GM12878 (cell line): ENCODE data around the gene TCF7L1. TPM values are rescaled to one million over a fixed set of nuclear protein-coding genes. Genes with fewer than 3 reads are reported as not detected.

ENCODE experiments used
- ATAC-seq: fragments of 200-7000 bp; cut with Tn5 transposase; 3 replicates; pipeline ENCODE4 v1.9.1; 2020; ENCODE audit warnings: mild to moderate bottlenecking, moderate library complexity
- BruUV-seq: library from RNA; stranded (reverse); fragments of 400-500 nt; replicated peaks from 2 replicates; lab custom pipeline; 2021; lab: Mats Ljungman, UMichigan
- CTCF ChIA-PET: fragments of 300-600 bp; sonication (Branson Sonifier 250); formaldehyde crosslinking; extraction: SDS; loops from one replicate; lab custom pipeline; 2021; ENCODE audit warnings: inconsistent platforms; lab: Yijun Ruan, JAX
- POLR2A ChIA-PET: fragments of 350-600 bp; formaldehyde crosslinking; extraction: SDS; loops from one replicate; lab custom pipeline; 2021; ENCODE audit warnings: inconsistent platforms; lab: Charles Lee
- RAD21 ChIA-PET: fragments of 300-600 bp; sonication (Branson Sonifier 250); formaldehyde crosslinking; loops from one replicate; lab custom pipeline; 2023; ENCODE audit warnings: antibody characterized with exemption; ENCODE audit not compliant: unreplicated experiment; lab: Charles Lee
- SMC1A ChIA-PET: fragments of 300-600 bp; sonication (Branson Sonifier 250); formaldehyde crosslinking; loops from one replicate; lab custom pipeline; 2023; ENCODE audit not compliant: unreplicated experiment, uncharacterized antibody; lab: Charles Lee
- DNase-seq: peaks from one replicate; pipeline ENCODE4 v3.0.0-alpha.2; 2011; ENCODE audit warnings: low read depth, low spot score
- FAIRE-seq: peaks from 3 replicates; lab custom pipeline; 2011; peaks lifted over from hg19 to GRCh38; lab: Jason Lieb, UNC
- H2AFZ ChIP-seq: 2 replicates; pipeline ENCODE4 v1.6.0; 2011; ENCODE audit warnings: low read depth, low read length, control low read depth; ENCODE audit not compliant: control insufficient read depth
- H3K27ac ChIP-seq: 2 replicates; pipeline ENCODE4 v1.5.1; 2011; ENCODE audit warnings: control low read depth; ENCODE audit not compliant: control insufficient read depth, insufficient read depth
- H3K27me3 ChIP-seq, 2 experiments: replicated peaks in 1 of 2; 2 replicates each; pipeline versions ENCODE4 v1.6.0 to v1.6.1; 2011; ENCODE audit warnings: low read length in 1 of 2; ENCODE audit not compliant: control insufficient read depth in 2 of 2, insufficient read depth in 2 of 2
- H3K36me3 ChIP-seq, 2 experiments: 2 replicates each; pipeline ENCODE4 v1.5.1; 2011; ENCODE audit warnings: low read length in 1 of 2; ENCODE audit not compliant: control insufficient read depth in 2 of 2, insufficient read depth in 2 of 2
- H3K4me1 ChIP-seq: 2 replicates; pipeline ENCODE4 v1.6.1; 2011; ENCODE audit warnings: mild to moderate bottlenecking, low read length, moderate library complexity, mixed read lengths; ENCODE audit not compliant: control insufficient read depth, insufficient read depth
- H3K4me2 ChIP-seq: 2 replicates; pipeline ENCODE4 v1.6.0; 2011; ENCODE audit warnings: control low read depth; ENCODE audit not compliant: control insufficient read depth, insufficient read depth
- H3K4me3 ChIP-seq: fragments of 200-600 bp; sonication (generic); 2 replicates; pipeline ENCODE4 v1.5.1; 2016
- H3K79me2 ChIP-seq: 2 replicates; pipeline ENCODE4 v1.6.0; 2011; ENCODE audit warnings: low read length; ENCODE audit not compliant: control insufficient read depth, insufficient read depth
- H3K9ac ChIP-seq: 2 replicates; pipeline ENCODE4 v1.8.0; 2011; ENCODE audit warnings: low read length, control low read depth, mixed read lengths; ENCODE audit not compliant: control insufficient read depth, insufficient read depth
- H3K9me3 ChIP-seq: replicated peaks from 3 replicates; pipeline ENCODE4 v1.5.1; 2011; ENCODE audit warnings: mild to moderate bottlenecking, low read length; ENCODE audit not compliant: control insufficient read depth, insufficient read depth
- H4K20me1 ChIP-seq: 2 replicates; pipeline ENCODE4 v1.6.0; 2011; ENCODE audit not compliant: control insufficient read depth, insufficient read depth
- CBX5 ChIP-seq: sonication (generic); IDR thresholded peaks from 2 replicates; pipeline ENCODE4 v1.6.1; 2016; ENCODE audit warnings: low read depth, moderate library complexity, mild to moderate bottlenecking, inconsistent platforms
- EED ChIP-seq: sonication (generic); IDR thresholded peaks from 2 replicates; pipeline ENCODE4 v1.6.1; 2016; ENCODE audit warnings: antibody characterized with exemption, low read depth
- ESRRA ChIP-seq: IDR thresholded peaks from 2 replicates; pipeline ENCODE4 v1.6.1; 2012; ENCODE audit warnings: mild to moderate bottlenecking, low read length, improper control_type of control experiment
- ETV6 ChIP-seq, 2 experiments: fragments of 450-650 bp in 1 of 2; IDR thresholded peaks in 1 of 2; conservative IDR thresholded peaks in 1 of 2; 2 replicates each; pipeline ENCODE4 v1.6.1; 2014; ENCODE audit warnings: antibody characterized with exemption in 1 of 2, borderline replicate concordance in 1 of 2, low read depth in 1 of 2, mild to moderate bottlenecking in 1 of 2, moderate library complexity in 1 of 2
- FOXM1 ChIP-seq: IDR thresholded peaks from 2 replicates; pipeline ENCODE4 v1.6.1; 2012; ENCODE audit warnings: low read depth, mild to moderate bottlenecking, inconsistent platforms, low read length, moderate library complexity
- GABPA ChIP-seq: IDR thresholded peaks from 2 replicates; pipeline ENCODE4 v1.6.1; 2014; ENCODE audit warnings: antibody characterized with exemption, low read depth, mild to moderate bottlenecking, inconsistent platforms
- MEF2B ChIP-seq: fragments of 450-650 bp; IDR thresholded peaks from 2 replicates; pipeline ENCODE4 v1.6.1; 2018; ENCODE audit warnings: mild to moderate bottlenecking, moderate library complexity; ENCODE audit not compliant: partially characterized antibody, poor library complexity, severe bottlenecking
- NR2C2 ChIP-seq: IDR thresholded peaks from 2 replicates; pipeline ENCODE4 v1.6.1; 2011; ENCODE audit warnings: borderline replicate concordance, low read depth; ENCODE audit not compliant: control insufficient read depth, insufficient read length
- POLR2A ChIP-seq: IDR thresholded peaks from 2 replicates; pipeline ENCODE4 v1.6.1; 2011; ENCODE audit warnings: low read depth, mild to moderate bottlenecking, low read length
- POU2F2 ChIP-seq: IDR thresholded peaks from 3 replicates; pipeline ENCODE4 v1.6.1; 2011; ENCODE audit warnings: low read depth, mild to moderate bottlenecking, low read length, borderline replicate concordance
- SMAD5 ChIP-seq: IDR thresholded peaks from 2 replicates; pipeline ENCODE4 v1.6.1; 2016; ENCODE audit warnings: antibody characterized with exemption, low read depth
- SPI1 ChIP-seq: IDR thresholded peaks from 2 replicates; pipeline ENCODE4 v1.6.1; 2011; ENCODE audit warnings: low read depth, mild to moderate bottlenecking, low read length, moderate library complexity, borderline replicate concordance; ENCODE audit not compliant: insufficient read depth
- TCF3 ChIP-seq: IDR thresholded peaks from 2 replicates; pipeline ENCODE4 v1.6.1; 2012; ENCODE audit warnings: low read depth, mild to moderate bottlenecking, low read length, borderline replicate concordance; ENCODE audit not compliant: insufficient read depth
- WRNIP1 ChIP-seq: IDR thresholded peaks from 2 replicates; pipeline ENCODE4 v1.6.1; 2011; ENCODE audit warnings: low read depth, low read length, improper control_type of control experiment, borderline replicate concordance
- YY1 ChIP-seq: IDR thresholded peaks from 2 replicates; pipeline ENCODE4 v1.6.1; 2011; ENCODE audit warnings: low read depth, mild to moderate bottlenecking, low read length
- ZNF207 ChIP-seq: fragments of 450-650 bp; IDR thresholded peaks from 2 replicates; pipeline ENCODE4 v1.6.1; 2014; ENCODE audit warnings: antibody characterized with exemption, mild to moderate bottlenecking, borderline replicate concordance
- ZNF384 ChIP-seq: IDR thresholded peaks from 2 replicates; pipeline ENCODE4 v1.6.1; 2012; ENCODE audit warnings: low read depth, mild to moderate bottlenecking, low read length, improper control_type of control experiment, borderline replicate concordance
- WGBS: methylation state at CpG from one replicate; pipeline ENCODE4 v1.1.6; 2016; ENCODE audit warnings: low lambda C conversion rate; ENCODE audit not compliant: insufficient replicate concordance, insufficient coverage; ENCODE audit errors: missing lambda C conversion rate; 5-methylcytosine and 5-hydroxymethylcytosine counted together
- in situ Hi-C: fragments of 300-500 bp; cut with MboI; formaldehyde crosslinking; loops from 9 replicates; pipeline ENCODE4 v1.14.3; 2018; ENCODE audit warnings: mixed read lengths
- intact Hi-C: fragments of 100-400 bp; cut with micrococcal nuclease; formaldehyde crosslinking; loops from one replicate; pipeline ENCODE4 v1.14.2; 2022; ENCODE audit not compliant: unreplicated experiment
- polyA plus RNA-seq, 11 experiments: library from polyadenylated mRNA; depleted of rRNA in 4 of 11; unstranded in 6 of 11; stranded (reverse) in 5 of 11; fragments of >200 nt; fragmentation: Nextera tagmentation in 4 of 11; fragmentation: Illumina TruSeq in 1 of 11; extraction: Ambion mirVana in 4 of 11; extraction: Trizol in 1 of 11; gene quantifications; 1 replicate in 1 of 11; 2 replicates in 10 of 11; pipeline versions ENCODE4 v1.2.1 to v1.2.3, GENCODE V29; 2011 to 2016; ENCODE audit warnings: inconsistent platforms in 2 of 11, missing spikeins in 2 of 11, low read depth in 1 of 11
- total RNA-seq, 4 experiments: library from RNA; depleted of rRNA in 3 of 4; stranded (reverse); fragments of >200 nt in 3 of 4; fragmentation: Illumina TruSeq in 1 of 4; extraction: Trizol in 1 of 4; gene quantifications; 2 replicates each; pipeline versions ENCODE4 v1.2.1 to v1.2.3, GENCODE V29; 2013 to 2021
- TF ChIP-seq, protein P1 (sequence below): IDR thresholded peaks from 2 replicates; pipeline ENCODE4 v1.6.1; 2012; ENCODE audit warnings: low read depth, low read length, improper control_type of control experiment
- TF ChIP-seq, protein P2 (sequence below): IDR thresholded peaks from 2 replicates; pipeline ENCODE4 v1.6.1; 2011; ENCODE audit warnings: borderline replicate concordance, low read depth, mild to moderate bottlenecking, moderate library complexity, mixed read lengths, low read length; ENCODE audit not compliant: insufficient read depth; ENCODE audit errors: extremely low read length
- TF ChIP-seq, protein P3 (sequence below): fragments of 450-650 bp; IDR thresholded peaks from 2 replicates; pipeline ENCODE4 v1.6.1; 2017; ENCODE audit warnings: mild to moderate bottlenecking

TCF7L1 gene
- total and polyA plus RNA-seq, 10 of the 15 experiments (the other 5 are each of a cell fraction or from before 2014, with no cell fraction given): 0.03 to 0.11 (median 0.10) TPM; not detected in 7

DNA sequence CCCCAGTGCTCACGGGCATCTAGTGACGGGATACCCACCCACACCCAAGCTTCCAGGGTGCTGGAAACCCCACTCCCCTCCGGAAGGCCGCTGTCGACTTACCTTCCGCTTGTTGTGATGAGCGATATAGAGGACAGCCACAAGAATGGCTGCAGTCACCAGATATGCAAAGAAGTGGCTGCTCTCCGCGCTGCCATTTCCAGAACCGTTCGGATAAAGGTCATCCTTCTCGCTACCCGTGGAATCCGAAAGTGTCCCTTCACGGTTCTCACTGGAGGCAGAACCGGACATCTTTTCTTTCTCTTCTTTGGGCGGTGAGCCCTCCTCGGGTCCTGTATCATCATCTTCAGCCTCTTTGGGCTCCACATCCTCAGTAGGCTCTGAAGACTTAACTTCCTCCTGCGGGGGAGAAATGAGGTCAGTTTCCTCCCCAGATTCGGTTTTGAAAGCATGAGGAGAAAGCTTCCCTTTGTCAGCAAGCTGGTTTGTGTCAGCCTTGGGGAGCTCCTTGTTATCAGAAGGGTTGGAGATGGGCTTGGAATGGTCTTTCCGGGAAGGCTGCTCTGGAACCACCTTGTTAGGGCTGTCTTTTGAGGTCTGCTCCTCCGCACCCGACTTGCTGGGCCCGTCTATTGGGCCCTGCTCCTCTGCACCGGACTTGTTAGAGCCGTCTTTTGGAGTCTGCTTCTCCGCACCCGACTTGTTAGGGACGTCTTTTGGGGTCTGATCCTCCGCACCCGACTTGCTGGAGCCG is 193.4 kb downstream of the TCF7L1 start:
- in situ Hi-C loops: no loop called here
- peak overlapping the region; percentile 99 for H3K27ac ChIP-seq
- DNase-seq (no peak), ATAC-seq (peak; percentile 31), FAIRE-seq (no peak)
- peaks cover 16% of the 10 kb centered on the region for H3K4me1 ChIP-seq
- peaks cover 64% of the 10 kb centered on the region for H3K79me2 ChIP-seq
- H3K27me3 ChIP-seq: no peaks in the 10 kb centered on the region
- under 1% methylated on average over 32 of the region's 32 CpGs for WGBS
- H3K9ac ChIP-seq: peak overlapping the region; percentile 97
- CTCF ChIA-PET: interaction anchor here (1.2 to 2.7 kb wide), 4 partner anchors 27 to 93 kb away, joined by 3 to 17 read pairs (median 5); partner anchors contain the start of genes ELMOD3 and RETSAT
- SMC1A ChIA-PET: interaction anchor here (1.4 to 2.2 kb wide), 3 partner anchors 17 to 30 kb away, joined by 3 to 6 read pairs (median 5); no protein-coding TSS in a partner anchor
- H2AFZ ChIP-seq: peak overlapping the region; percentile 35; the same call in 1 of the 2 replicates
- no TSS peak for BruUV-seq
- intact Hi-C loops: loop anchor here (5.0 kb wide), 1 partner anchor 226 kb away; no protein-coding TSS in a partner anchor
- RAD21 ChIA-PET: interaction anchor here (0.8 to 2.4 kb wide), 9 partner anchors 12 to 382 kb away, joined by 3 to 6 read pairs (median 3); partner anchors contain the start of genes ELMOD3, RETSAT and RNF181
- peak overlapping the region; percentile 86 for H3K4me2 ChIP-seq
- POLR2A ChIA-PET: interaction anchor here (0.6 to 3.5 kb wide), 10 partner anchors 8 to 877 kb away, joined by 3 to 20 read pairs (median 6); partner anchors contain the start of genes ELMOD3, MAT2A and RETSAT
- no peaks in the 10 kb centered on the region for H3K9me3 ChIP-seq
- peaks cover 10 to 28% of the 10 kb centered on the region in 2 experiments for H3K36me3 ChIP-seq
- H3K4me3 ChIP-seq: peak overlapping the region; percentile 98
- H4K20me1 ChIP-seq: peaks cover 10% of the 10 kb centered on the region
- TF ChIP-seq EED: 0 out of 2 replicates have a peak, but pooled peaks have one; percentile 29
- TF ChIP-seq ESRRA: no peak
- TF ChIP-seq ZNF384: no peak
- TF ChIP-seq ETV6 (conservative IDR thresholded peaks at IDR 0.05 in 1 of 2, IDR thresholded peaks at IDR 0.05 in 1 of 2; ENCODE audit: borderline replicate concordance in 1 of 2, low read depth in 1 of 2): peak in 1 of 2 experiments; percentile 78; a peak in 2 of 4 replicates
- peak; percentile 52; the same call in 1 of the 2 replicates for TF ChIP-seq POLR2A
- no peak for TF ChIP-seq CBX5
- TF ChIP-seq, protein P1, sequence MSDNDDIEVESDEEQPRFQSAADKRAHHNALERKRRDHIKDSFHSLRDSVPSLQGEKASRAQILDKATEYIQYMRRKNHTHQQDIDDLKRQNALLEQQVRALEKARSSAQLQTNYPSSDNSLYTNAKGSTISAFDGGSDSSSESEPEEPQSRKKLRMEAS: no peak
- no peak for TF ChIP-seq FOXM1
- 0 out of 2 replicates have a peak, but pooled peaks have one; percentile 23 for TF ChIP-seq GABPA
- TF ChIP-seq, protein P2, sequence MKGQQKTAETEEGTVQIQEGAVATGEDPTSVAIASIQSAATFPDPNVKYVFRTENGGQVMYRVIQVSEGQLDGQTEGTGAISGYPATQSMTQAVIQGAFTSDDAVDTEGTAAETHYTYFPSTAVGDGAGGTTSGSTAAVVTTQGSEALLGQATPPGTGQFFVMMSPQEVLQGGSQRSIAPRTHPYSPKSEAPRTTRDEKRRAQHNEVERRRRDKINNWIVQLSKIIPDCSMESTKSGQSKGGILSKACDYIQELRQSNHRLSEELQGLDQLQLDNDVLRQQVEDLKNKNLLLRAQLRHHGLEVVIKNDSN: no peak
- peak; percentile 19; the same call in 1 of the 2 replicates for TF ChIP-seq SPI1
- no peak for TF ChIP-seq TCF3
- peak; percentile 75 for TF ChIP-seq YY1
- TF ChIP-seq NR2C2: no peak
- TF ChIP-seq POU2F2: peak; percentile 87; the same call in 2 of the 3 replicates
- TF ChIP-seq SMAD5: no peak
- TF ChIP-seq WRNIP1: no peak
- TF ChIP-seq ZNF207: no peak
- TF ChIP-seq, protein P3, sequence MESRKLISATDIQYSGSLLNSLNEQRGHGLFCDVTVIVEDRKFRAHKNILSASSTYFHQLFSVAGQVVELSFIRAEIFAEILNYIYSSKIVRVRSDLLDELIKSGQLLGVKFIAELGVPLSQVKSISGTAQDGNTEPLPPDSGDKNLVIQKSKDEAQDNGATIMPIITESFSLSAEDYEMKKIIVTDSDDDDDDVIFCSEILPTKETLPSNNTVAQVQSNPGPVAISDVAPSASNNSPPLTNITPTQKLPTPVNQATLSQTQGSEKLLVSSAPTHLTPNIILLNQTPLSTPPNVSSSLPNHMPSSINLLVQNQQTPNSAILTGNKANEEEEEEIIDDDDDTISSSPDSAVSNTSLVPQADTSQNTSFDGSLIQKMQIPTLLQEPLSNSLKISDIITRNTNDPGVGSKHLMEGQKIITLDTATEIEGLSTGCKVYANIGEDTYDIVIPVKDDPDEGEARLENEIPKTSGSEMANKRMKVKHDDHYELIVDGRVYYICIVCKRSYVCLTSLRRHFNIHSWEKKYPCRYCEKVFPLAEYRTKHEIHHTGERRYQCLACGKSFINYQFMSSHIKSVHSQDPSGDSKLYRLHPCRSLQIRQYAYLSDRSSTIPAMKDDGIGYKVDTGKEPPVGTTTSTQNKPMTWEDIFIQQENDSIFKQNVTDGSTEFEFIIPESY: no peak
- no peak for TF ChIP-seq MEF2B
